ENCODE results near the gene SLC39A3.

SLC39A3 gene

DNA sequence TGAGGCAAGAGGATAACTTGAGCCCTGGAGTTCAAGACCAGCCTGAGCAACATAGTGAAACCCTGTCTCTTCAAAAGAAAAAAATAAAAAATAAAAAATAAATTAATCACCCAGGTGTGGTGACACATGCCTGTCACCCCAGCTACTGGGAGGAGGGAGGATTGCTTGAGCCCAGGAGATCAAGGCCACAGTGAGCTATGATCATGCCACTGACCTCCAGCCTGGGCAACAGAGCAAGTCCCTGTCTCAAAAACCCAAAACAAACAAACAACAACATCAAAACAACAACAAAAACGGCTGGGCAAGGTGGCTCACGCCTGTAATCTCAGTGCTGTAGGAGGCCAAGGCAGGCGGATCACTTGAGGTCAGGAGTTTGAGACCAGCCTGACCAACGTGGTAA, 4.3 kb upstream of the SLC39A3 start:
- no peak for TF ChIP-seq ZNF274 (IDR thresholded peaks at IDR 0.05; ENCODE audit: low read depth, low read length)
- no peak overlapping the region for H3K4me3 ChIP-seq (ENCODE audit: low read length)

DNA sequence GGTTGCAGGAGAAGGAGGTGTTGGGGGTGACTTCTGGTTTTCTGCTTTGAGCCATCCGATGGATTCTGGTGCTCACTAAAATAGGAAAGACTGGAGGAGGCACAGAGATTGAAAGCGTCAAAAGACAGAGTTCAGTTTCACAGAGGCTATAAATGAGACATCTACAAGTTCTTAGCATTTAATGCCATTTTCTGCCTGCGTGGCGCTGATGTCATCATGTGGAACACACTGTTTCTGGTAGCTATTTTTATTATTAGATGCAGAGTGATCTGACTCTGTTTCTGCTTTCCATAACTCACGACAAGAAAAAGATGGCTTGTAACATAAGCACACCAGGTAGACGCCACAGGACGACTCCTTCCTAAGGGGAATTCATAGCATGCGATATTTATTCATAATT, 3.3 kb upstream of the SLC39A3 start:
- H3K4me3 ChIP-seq (ENCODE audit: low read length): no peak overlapping the region
- no peak for TF ChIP-seq ZNF274 (IDR thresholded peaks at IDR 0.05; ENCODE audit: low read depth, low read length)

DNA sequence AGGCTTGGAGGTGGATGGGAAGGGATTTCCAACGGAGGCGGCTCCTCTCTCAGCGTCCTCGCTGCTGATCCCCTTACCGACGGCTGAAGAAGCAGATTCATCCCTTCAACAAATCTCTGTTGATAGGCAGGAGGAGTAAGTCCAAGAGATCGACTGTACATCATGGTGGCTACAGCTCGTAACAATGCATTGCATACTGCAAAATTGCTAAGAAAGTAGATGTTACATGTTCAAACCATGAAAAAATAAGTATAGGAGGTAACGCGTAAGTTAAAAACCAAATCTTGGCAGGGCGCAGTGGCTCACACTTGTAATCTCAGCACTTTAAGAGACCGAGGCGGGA, 468 bp upstream of the SLC39A3 start:
- H3K4me3 ChIP-seq (ENCODE audit: low read length): no peak overlapping the region
- TF ChIP-seq ZNF274 (IDR thresholded peaks at IDR 0.05; ENCODE audit: low read depth, low read length): no peak

DNA sequence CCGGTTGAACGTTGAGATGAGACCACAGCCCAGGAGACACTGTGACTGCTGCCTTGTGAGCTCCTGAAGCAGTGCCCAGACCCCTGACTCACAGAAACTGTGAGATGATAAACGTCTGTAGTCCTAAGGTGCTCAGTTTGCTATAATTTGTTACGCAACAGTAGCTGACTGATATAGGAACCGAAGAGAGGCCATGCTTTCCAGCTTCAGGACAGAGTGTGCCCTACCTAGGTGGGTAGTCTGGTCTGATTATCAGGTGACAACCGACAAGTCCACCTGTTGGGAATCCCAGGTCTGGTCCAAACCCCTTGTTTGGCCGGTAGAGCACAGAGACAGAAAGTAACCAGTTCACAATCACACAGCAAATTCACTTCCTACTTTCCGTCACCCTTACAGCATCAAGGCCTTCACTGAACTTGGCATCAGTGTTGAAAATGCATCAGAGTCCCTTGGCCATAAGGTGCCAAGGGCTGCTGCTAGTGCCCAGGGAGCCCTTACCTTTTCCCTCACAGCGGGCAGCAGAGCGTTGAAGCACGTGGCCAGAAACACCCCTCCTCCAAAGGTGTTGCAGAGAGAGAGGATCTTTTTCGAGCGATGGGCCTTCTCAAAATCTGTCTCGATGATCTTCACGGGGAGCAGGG, 3.1 kb downstream of the SLC39A3 start:
- no peak for TF ChIP-seq ZNF274 (IDR thresholded peaks at IDR 0.05; ENCODE audit: low read depth, low read length)

DNA sequence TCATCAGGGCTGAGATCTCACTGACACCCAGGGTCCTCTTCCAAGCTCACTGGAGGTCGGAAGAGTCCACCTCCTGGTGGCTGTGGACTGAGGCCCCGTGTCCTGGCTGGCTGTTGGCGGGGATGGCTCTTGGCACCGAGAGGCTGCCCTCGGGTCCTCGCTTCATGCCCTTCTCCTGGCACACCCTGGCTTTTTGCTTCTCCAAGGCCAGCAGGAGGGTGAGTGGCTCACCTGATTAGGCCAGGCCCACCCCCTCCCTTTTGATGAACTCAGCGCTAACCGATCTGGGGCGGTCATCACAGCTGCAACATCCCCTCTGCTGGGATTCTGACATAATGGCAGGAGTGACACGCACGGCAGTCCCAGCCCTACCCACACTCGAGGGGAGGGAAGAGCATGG, 4.4 kb downstream of the SLC39A3 start:
- TF ChIP-seq ZNF274 (IDR thresholded peaks at IDR 0.05; ENCODE audit: low read depth, low read length): no peak
- H3K4me3 ChIP-seq (ENCODE audit: low read length): no peak overlapping the region

More for the DNA sequence above, 3.1 kb downstream of the SLC39A3 start:
- H3K4me3 ChIP-seq (ENCODE audit: low read length): no peak overlapping the region

DNA sequence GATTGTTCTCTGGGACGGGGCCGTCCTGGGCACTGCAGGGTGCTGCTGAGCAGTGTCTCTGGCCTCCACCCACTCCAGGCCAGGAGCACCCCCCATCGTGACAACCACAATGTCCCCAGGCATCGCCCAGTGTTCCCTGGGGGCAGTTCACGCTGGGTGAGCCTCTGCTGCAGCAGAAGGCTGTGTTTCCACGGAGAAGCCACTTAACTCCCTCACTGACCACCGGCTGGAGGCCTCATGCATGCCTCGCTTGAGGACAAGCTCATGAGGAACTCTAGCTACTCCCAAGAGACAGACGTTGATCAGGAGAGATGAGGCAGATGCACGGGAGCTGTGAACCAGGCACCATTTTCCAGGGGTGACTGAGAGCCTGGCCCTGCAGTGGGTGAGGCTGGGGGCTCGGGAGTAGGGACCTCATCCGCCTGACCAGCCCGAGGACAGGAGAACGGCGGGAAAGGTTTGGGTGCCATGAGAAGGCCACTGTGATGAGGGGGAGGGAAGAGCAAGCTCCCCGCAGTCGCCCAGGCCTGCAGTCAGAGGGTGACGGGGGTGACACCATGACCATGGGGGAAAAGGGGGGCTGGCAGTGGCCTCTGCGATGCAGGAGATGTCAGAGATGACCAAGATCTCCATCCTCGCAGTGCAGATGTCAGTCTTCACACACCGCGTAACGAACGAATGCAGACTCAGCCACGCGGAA, 5.1 kb downstream of the SLC39A3 start:
- no peak for TF ChIP-seq ZNF274 (IDR thresholded peaks at IDR 0.05; ENCODE audit: low read depth, low read length)
- no peak overlapping the region for H3K4me3 ChIP-seq (ENCODE audit: low read length)

DNA sequence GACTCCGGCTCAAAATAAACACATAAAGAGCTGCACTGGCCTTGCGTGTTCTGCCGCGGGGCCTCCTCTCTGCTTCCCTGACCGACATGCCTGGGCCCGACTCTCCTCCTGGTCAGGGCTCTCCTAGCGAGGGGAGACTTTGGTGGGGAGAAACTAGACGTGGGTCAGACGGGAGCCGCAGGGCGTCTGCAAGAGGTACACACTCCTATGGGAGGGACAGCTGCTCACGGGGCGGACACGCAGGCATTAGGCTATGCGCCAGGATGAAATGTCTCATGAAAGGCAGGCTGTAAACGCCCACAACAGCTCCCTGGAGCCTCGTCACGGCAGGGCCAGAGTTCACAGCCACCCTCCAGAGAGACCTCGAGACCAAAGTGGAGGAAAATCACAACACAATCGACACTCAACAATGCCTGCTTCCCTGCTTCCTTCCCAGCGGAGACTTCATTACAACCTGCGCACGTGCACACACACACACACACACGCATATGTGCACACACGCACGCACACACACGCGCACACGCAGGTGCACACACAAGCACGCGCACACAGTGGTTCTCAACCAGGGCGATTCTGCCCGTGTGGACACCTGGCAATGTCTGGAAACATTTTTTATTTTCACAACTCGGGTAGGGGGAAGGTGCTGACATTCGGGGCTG, 5.8 kb downstream of the SLC39A3 start:
- H3K4me3 ChIP-seq (ENCODE audit: low read length): no peak overlapping the region
- TF ChIP-seq ZNF274 (IDR thresholded peaks at IDR 0.05; ENCODE audit: low read depth, low read length): no peak

DNA sequence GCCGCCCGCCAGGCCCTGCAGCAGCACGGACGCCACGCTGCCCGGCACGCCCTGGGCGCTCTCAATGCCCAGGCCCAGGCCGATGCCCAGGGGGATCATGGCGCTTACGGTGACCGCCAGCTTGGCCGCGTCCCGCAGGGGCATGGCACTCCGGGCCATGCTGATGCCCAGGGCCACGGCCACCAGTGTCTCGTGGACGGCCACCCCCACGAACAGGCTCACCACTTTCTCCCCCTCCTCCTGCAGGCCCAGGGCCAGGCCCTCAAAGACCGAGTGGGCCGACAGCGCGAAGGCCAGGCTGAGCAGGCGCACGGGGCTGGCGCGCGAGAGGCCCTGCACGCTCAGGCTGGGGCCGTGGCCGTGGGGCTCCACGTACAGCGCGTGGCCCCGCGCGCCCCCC, 6.9 kb downstream of the SLC39A3 start:
- H3K4me3 ChIP-seq (ENCODE audit: low read length): no peak overlapping the region
- no peak for TF ChIP-seq ZNF274 (IDR thresholded peaks at IDR 0.05; ENCODE audit: low read depth, low read length)

DNA sequence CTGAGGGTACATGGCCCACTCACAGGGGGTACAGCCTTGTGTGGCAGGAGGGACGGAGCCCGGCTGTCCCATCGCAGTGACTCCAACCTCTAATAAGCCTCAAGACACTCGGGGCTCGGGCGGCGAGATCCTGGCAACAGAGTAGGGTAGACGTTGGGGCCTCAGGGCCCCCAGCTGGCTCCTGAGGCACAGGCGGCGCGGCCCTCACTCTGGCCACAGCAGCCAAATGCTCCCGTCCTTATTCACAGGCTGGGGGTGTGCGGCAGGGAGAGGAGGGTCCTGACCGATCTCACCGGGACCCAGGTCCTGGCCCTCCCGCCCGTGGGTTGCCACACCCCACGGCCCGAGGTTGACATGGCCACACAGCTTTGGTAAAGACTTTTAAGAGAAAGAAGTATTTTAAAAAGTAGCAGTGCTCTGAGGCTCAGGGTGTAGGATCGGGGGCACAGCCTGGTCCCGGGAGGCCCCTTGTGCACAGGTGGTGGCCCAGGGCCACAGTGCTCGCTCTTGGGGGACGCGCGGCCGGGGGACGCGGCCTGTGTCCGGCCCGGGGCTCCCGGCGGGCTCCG, 7.6 kb downstream of the SLC39A3 start:
- no peak overlapping the region for H3K4me3 ChIP-seq (ENCODE audit: low read length)

DNA sequence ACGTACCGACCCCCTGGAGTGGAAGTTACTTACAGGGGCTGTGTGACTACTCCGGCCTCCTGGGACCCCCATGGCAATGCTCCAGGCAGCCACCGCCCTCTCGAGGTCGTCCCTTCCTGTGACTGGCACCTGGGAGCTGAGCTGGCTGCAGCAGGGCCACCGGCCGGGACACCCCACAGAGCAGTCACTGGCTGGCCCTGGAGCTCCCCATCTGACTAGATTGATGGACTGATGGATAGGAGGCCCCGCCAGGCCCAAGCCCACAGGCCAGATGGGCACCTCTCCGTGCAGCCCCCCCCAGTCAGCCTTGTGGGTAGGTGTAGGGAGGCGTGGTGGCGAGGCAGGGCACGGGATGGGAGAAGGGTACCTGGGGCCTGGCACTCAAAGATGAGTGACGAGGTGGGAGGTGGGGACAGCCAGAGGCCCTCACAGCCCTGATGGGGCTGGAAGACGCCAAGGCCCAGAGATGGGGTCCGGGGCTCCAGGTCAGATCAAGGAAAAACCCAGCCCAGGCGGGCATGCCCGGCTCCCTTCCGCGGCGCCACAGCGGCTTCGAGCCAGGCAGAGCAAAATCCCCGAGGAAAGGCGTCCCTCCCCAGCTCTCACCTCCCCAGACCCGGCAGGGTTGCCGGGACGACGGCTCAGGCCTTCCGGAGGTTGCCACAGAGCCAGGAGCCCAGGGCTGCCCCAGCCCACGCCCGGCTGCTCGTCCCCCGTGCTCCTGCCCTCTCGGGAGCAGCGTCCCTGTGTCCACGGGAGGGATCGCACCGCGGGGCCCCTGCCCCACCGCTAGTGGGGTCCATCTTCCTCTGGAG, 8.4 kb downstream of the SLC39A3 start:
- no peak for TF ChIP-seq ZNF274 (IDR thresholded peaks at IDR 0.05; ENCODE audit: low read depth, low read length)
- H3K4me3 ChIP-seq (ENCODE audit: low read length): no peak overlapping the region

More for the DNA sequence above, 7.6 kb downstream of the SLC39A3 start:
- no peak for TF ChIP-seq ZNF274 (IDR thresholded peaks at IDR 0.05; ENCODE audit: low read depth, low read length)

DNA sequence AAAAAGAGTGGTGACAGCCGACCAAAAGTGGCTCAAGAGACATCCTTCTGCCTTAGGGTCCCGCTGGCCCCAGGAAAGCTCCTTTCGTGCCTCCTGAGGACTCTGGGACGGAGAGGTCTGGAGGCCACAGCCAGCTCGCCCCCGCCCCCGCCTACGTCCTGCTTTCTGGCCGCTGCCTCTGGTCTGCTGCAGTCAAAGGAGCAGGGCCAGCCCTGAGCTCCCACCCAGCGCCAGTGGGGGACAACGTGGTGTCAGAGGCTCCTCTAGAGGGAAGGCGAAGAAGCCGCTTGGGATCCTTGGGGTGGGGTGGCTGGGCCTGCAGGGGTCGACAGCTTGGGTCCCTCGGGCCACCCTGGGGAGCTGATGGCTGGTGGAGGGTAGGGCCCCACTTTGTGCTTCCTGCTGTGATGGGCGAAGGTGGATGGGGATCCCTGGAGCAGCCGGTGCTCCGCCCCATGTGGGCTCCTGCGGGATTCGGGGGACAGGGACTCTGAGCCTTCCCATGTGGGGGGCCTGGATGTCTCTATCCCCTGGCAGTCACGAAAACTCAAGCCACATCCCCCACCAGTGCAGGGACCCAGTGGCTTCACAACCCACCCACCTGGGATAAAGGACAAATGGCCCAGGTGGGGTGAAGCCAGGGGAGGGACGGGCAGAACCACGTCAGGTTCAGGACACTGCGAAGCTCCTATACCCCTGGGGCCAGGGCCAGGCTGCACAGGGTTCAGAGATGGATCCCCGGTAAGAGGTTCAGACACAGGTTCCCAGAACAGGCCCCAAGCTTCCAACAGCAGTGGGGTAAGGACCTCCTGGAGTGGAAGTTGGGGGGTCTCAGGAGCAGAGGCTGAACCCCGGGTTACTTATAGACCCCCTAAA, 9.6 kb downstream of the SLC39A3 start:
- no peak for TF ChIP-seq ZNF274 (IDR thresholded peaks at IDR 0.05; ENCODE audit: low read depth, low read length)
- H3K4me3 ChIP-seq (ENCODE audit: low read length): no peak overlapping the region

DNA sequence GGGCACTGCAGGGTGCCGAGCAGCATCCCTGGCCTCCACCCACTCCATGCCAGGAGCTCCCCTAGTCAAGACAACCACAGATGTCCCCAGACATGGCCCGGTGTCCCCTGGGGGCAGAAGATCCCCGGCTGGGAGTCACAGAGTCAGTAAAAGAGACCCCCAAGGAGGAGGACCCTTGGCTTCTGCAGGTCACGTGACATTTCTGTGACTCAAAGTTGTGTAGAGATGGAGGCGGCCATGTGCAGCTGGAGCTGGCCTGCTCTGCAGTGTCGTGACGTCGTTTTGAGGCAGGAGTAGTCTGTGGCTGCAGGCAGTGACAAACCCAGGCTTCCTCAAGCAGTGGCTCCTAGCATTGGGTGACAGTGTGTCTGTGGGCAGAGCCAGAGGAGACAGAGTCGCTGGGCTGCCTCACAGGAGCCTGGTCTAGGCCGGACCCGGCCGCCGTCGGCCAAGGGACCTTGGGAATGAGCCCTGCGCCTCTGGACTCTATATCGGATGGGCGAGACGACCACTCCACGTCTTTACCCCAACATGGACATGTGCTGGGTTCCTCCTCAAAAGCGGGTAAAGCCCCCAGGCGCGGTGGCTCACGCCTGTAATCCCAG, 10.9 kb downstream of the SLC39A3 start:
- no peak for TF ChIP-seq ZNF274 (IDR thresholded peaks at IDR 0.05; ENCODE audit: low read depth, low read length)
- H3K4me3 ChIP-seq (ENCODE audit: low read length): no peak overlapping the region

DNA sequence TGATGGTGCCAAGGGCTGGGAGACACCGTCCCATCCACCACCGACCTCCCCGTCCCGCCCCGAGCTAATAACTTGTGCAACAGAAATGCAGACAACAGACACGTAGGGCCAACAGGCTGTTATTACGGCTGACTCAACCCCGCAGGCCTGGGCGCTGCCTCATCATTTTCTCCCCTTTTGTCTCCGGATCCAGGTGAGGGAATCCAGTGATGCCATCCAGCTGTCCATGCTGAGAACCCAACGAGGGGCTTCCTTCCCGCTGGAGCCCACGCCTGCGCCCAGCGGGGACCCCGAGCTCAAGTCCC, 12.2 kb downstream of the SLC39A3 start:
- no peak for TF ChIP-seq ZNF274 (IDR thresholded peaks at IDR 0.05; ENCODE audit: low read depth, low read length)
- no peak overlapping the region for H3K4me3 ChIP-seq (ENCODE audit: low read length)
